HepG2 (cell line): ENCODE results near the gene DNAJC4. TPM values are rescaled to one million over a fixed set of nuclear protein-coding genes. Genes with fewer than 3 reads are reported as not detected.

Experiments
- BCL3 ChIP-seq: sonication (generic); formaldehyde crosslinking; IDR thresholded peaks from 2 replicates; pipeline ENCODE4 v1.5.1; 2020; ENCODE audit warnings: mild to moderate bottlenecking, missing genetic modification reagents, moderate library complexity
- DBP ChIP-seq: sonication (generic); formaldehyde crosslinking; IDR thresholded peaks from 2 replicates; pipeline ENCODE4 v1.4.0; 2020; ENCODE audit warnings: missing genetic modification reagents; ENCODE audit errors: not compliant biosample characterization
- ELF3 ChIP-seq: IDR thresholded peaks from 2 replicates; pipeline ENCODE4 v1.6.1; 2016; ENCODE audit warnings: missing genetic modification reagents, missing compliant biosample characterization
- ETV6 ChIP-seq: sonication (generic); formaldehyde crosslinking; conservative IDR thresholded peaks from 2 replicates; pipeline ENCODE4 v1.4.0; 2020; ENCODE audit warnings: missing genetic modification reagents
- PCBP1 ChIP-seq: fragments of 200-400 bp; formaldehyde crosslinking; IDR thresholded peaks from 2 replicates; pipeline ENCODE4 v1.6.1; 2017; ENCODE audit warnings: mild to moderate bottlenecking, low read depth, low read length, borderline replicate concordance
- POLR2AphosphoS2 ChIP-seq: IDR thresholded peaks from 2 replicates; pipeline ENCODE4 v1.6.1; 2011; ENCODE audit warnings: low read depth, low read length, improper control_type of control experiment
- PRMT3 ChIP-seq: sonication (generic); formaldehyde crosslinking; IDR thresholded peaks from 2 replicates; pipeline ENCODE4 v1.8.1; 2022; ENCODE audit warnings: low read depth, mild to moderate bottlenecking, moderate library complexity, missing genetic modification reagents, borderline replicate concordance
- ZBTB44 ChIP-seq: sonication (generic); formaldehyde crosslinking; IDR thresholded peaks from 2 replicates; pipeline ENCODE4 v1.4.0; 2020; ENCODE audit warnings: missing genetic modification reagents
- ZNF598 ChIP-seq: sonication (generic); formaldehyde crosslinking; IDR thresholded peaks from 2 replicates; pipeline ENCODE4 v1.5.1; 2020; ENCODE audit warnings: mild to moderate bottlenecking, missing genetic modification reagents, borderline replicate concordance
- ZNF615 ChIP-seq: sonication (generic); formaldehyde crosslinking; IDR thresholded peaks from 2 replicates; pipeline ENCODE4 v1.5.0; 2020; ENCODE audit warnings: mild to moderate bottlenecking, missing genetic modification reagents, borderline replicate concordance
- polyA plus RNA-seq, 8 experiments: library from polyadenylated mRNA; depleted of rRNA in 3 of 8; stranded (reverse) in 7 of 8; unstranded in 1 of 8; fragments of >200 nt; fragmentation: Illumina TruSeq in 4 of 8; extraction: Trizol in 4 of 8; gene quantifications; 2 replicates each; pipeline versions ENCODE4 v1.2.1 to v1.2.3, GENCODE V29; 2011 to 2016; ENCODE audit warnings: low read depth in 4 of 8, missing spikeins in 1 of 8, mixed read lengths in 1 of 8; ENCODE audit not compliant: insufficient read depth in 1 of 8
- total RNA-seq, 5 experiments: library from RNA; depleted of rRNA; stranded (reverse); fragments of >200 nt; fragmentation: Illumina TruSeq; extraction: Trizol; gene quantifications; 2 replicates each; pipeline ENCODE4 v1.2.3, GENCODE V29; 2016; ENCODE audit warnings: low read depth in 1 of 5
- TF ChIP-seq, protein P1 (sequence below): sonication (generic); formaldehyde crosslinking; IDR thresholded peaks from 2 replicates; pipeline ENCODE4 v1.4.0; 2020; ENCODE audit warnings: missing genetic modification reagents
- TF ChIP-seq, protein P2 (sequence below): IDR thresholded peaks from 2 replicates; pipeline ENCODE4 v1.6.1; 2012; ENCODE audit warnings: inconsistent platforms
- TF ChIP-seq, protein P3 (sequence below): sonication (generic); formaldehyde crosslinking; IDR thresholded peaks from 2 replicates; pipeline ENCODE4 v1.8.1; 2023; ENCODE audit warnings: mild to moderate bottlenecking, inconsistent platforms, moderate library complexity, missing genetic modification reagents, borderline replicate concordance
- TF ChIP-seq, protein P4 (sequence below): sonication (generic); formaldehyde crosslinking; IDR thresholded peaks from 2 replicates; pipeline ENCODE4 v1.4.0; 2020; ENCODE audit warnings: mild to moderate bottlenecking, missing genetic modification reagents
- TF ChIP-seq, protein P5 (sequence below): sonication (generic); formaldehyde crosslinking; IDR thresholded peaks from 2 replicates; pipeline ENCODE4 v1.4.0; 2020; ENCODE audit warnings: mild to moderate bottlenecking, missing genetic modification reagents, borderline replicate concordance

The DNAJC4 gene
- total and polyA plus RNA-seq, 2 of the 13 experiments (the other 11 are each of a cell fraction or from before 2014, with no cell fraction given): 10.3 to 60.8 TPM

GRCh38 chr11:64226507-64227051 is 3.8 kb upstream of the DNAJC4 start (continued):
- TF ChIP-seq, protein P1, sequence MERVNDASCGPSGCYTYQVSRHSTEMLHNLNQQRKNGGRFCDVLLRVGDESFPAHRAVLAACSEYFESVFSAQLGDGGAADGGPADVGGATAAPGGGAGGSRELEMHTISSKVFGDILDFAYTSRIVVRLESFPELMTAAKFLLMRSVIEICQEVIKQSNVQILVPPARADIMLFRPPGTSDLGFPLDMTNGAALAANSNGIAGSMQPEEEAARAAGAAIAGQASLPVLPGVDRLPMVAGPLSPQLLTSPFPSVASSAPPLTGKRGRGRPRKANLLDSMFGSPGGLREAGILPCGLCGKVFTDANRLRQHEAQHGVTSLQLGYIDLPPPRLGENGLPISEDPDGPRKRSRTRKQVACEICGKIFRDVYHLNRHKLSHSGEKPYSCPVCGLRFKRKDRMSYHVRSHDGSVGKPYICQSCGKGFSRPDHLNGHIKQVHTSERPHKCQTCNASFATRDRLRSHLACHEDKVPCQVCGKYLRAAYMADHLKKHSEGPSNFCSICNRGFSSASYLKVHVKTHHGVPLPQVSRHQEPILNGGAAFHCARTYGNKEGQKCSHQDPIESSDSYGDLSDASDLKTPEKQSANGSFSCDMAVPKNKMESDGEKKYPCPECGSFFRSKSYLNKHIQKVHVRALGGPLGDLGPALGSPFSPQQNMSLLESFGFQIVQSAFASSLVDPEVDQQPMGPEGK (CRISPR knock-in tag): peak; percentile 80
- TF ChIP-seq PRMT3 (CRISPR knock-in tag) (0 out of 2 replicates have a peak, but pooled peaks have one; percentile 15), ZBTB44 (CRISPR knock-in tag) (no peak), DBP (no peak), ETV6 (CRISPR knock-in tag) (peak; percentile 58; the same call in 1 of the 2 replicates), BCL3 (CRISPR knock-in tag) (peak; percentile 67; the same call in 1 of the 2 replicates), POLR2AphosphoS2 (no peak), PCBP1 (no peak), ZNF598 (CRISPR knock-in tag) (0 out of 2 replicates have a peak, but pooled peaks have one; percentile 25), ZNF615 (CRISPR knock-in tag) (no peak), ELF3 (CRISPR knock-in tag) (0 out of 2 replicates have a peak, but pooled peaks have one; percentile 29)
- TF ChIP-seq, protein P2, sequence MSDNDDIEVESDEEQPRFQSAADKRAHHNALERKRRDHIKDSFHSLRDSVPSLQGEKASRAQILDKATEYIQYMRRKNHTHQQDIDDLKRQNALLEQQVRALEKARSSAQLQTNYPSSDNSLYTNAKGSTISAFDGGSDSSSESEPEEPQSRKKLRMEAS: peak; percentile 67
- TF ChIP-seq, protein P3, sequence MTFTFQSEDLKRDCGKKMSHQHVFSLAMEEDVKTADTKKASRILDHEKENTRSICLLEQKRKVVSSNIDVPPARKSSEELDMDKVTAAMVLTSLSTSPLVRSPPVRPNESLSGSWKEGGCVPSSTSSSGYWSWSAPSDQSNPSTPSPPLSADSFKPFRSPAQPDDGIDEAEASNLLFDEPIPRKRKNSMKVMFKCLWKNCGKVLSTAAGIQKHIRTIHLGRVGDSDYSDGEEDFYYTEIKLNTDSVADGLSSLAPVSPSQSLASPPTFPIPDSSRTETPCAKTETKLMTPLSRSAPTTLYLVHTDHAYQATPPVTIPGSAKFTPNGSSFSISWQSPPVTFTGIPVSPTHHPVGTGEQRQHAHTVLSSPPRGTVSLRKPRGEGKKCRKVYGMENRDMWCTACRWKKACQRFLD (CRISPR knock-in tag): no peak
- TF ChIP-seq, protein P4, sequence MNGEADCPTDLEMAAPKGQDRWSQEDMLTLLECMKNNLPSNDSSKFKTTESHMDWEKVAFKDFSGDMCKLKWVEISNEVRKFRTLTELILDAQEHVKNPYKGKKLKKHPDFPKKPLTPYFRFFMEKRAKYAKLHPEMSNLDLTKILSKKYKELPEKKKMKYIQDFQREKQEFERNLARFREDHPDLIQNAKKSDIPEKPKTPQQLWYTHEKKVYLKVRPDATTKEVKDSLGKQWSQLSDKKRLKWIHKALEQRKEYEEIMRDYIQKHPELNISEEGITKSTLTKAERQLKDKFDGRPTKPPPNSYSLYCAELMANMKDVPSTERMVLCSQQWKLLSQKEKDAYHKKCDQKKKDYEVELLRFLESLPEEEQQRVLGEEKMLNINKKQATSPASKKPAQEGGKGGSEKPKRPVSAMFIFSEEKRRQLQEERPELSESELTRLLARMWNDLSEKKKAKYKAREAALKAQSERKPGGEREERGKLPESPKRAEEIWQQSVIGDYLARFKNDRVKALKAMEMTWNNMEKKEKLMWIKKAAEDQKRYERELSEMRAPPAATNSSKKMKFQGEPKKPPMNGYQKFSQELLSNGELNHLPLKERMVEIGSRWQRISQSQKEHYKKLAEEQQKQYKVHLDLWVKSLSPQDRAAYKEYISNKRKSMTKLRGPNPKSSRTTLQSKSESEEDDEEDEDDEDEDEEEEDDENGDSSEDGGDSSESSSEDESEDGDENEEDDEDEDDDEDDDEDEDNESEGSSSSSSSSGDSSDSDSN: peak; percentile 13; the same call in 1 of the 2 replicates
- TF ChIP-seq, protein P5, sequence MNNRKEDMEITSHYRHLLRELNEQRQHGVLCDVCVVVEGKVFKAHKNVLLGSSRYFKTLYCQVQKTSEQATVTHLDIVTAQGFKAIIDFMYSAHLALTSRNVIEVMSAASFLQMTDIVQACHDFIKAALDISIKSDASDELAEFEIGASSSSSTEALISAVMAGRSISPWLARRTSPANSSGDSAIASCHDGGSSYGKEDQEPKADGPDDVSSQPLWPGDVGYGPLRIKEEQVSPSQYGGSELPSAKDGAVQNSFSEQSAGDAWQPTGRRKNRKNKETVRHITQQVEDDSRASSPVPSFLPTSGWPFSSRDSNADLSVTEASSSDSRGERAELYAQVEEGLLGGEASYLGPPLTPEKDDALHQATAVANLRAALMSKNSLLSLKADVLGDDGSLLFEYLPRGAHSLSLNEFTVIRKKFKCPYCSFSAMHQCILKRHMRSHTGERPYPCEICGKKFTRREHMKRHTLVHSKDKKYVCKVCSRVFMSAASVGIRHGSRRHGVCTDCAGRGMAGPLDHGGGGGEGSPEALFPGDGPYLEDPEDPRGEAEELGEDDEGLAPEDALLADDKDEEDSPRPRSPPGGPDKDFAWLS: no peak
